Adrenal gland (tissue), 12 donors: ENCODE results near the gene TRIM36. TPM values are rescaled to one million over a fixed set of nuclear protein-coding genes. Genes with fewer than 3 reads are reported as not detected.

Source experiments
- DNase-seq, 7 donors: peaks; one replicate each; pipeline ENCODE4 v3.0.0-alpha.2; 2019 to 2020
- H3K27ac ChIP-seq, 5 donors: fragments of 200-600 bp; sonication (generic) in 4 of 5; 1 replicate in 3 of 5; 2 replicates in 2 of 5; pipeline versions ENCODE4 v1.5.1 to v1.8.0; 2016 to 2020; ENCODE audit warnings: mild to moderate bottlenecking in 1 of 5
- H3K27me3 ChIP-seq: fragments of 200-600 bp; 2 replicates; pipeline ENCODE4 v1.8.0; 2021
- H3K36me3 ChIP-seq, 2 donors: fragments of 200-600 bp; replicated peaks in 1 of 2; 1 replicate in 1 of 2; 2 replicates in 1 of 2; pipeline versions ENCODE4 v1.5.1 to v1.8.0; 2018 to 2022
- H3K4me1 ChIP-seq, 2 donors: fragments of 200-600 bp; replicated peaks in 1 of 2; 1 replicate in 1 of 2; 2 replicates in 1 of 2; pipeline versions ENCODE4 v1.5.1 to v1.8.0; 2018 to 2021
- H3K4me3 ChIP-seq, 4 donors: fragments of 200-600 bp; sonication (generic) in 3 of 4; one replicate each; pipeline ENCODE4 v1.5.1; 2016 to 2018
- H3K9me3 ChIP-seq, 3 donors: fragments of 200-600 bp; sonication (generic) in 1 of 3; replicated peaks in 1 of 3; 1 replicate in 2 of 3; 2 replicates in 1 of 3; pipeline versions ENCODE4 v1.5.1 to v1.8.0; 2016 to 2021
- CTCF ChIP-seq, 6 experiments: fragments of 450-650 bp in 4 of 6; fragments of 200-600 bp in 2 of 6; sonication (generic) in 1 of 6; IDR thresholded peaks; 1 replicate in 5 of 6; 2 replicates in 1 of 6; pipeline versions ENCODE4 v1.5.1 to v1.8.0; 2016 to 2021; ENCODE audit warnings: antibody characterized with exemption in 6 of 6, mild to moderate bottlenecking in 2 of 6, moderate library complexity in 1 of 6
- POLR2A ChIP-seq, 2 donors: fragments of 450-650 bp; IDR thresholded peaks; one replicate each; pipeline ENCODE4 v1.6.1; 2017; ENCODE audit warnings: antibody characterized with exemption in 2 of 2, mild to moderate bottlenecking in 2 of 2, moderate library complexity in 1 of 2
- WGBS, 4 donors: extraction: QIAGEN DNeasy Blood & Tissue Kit in 2 of 4; methylation state at CpG; one replicate each; pipeline versions ENCODE4 v1.1.5 to v1.1.7; 2013 to 2017; 5-methylcytosine and 5-hydroxymethylcytosine counted together
- intact Hi-C, 2 donors: fragments of 100-400 bp; cut with DNase I; formaldehyde crosslinking; loops; one replicate each; pipeline versions ENCODE4 v1.14.1 to v1.15.0; 2022 to 2023
- polyA plus RNA-seq, 3 donors: library from polyadenylated mRNA; stranded (reverse); fragments of 200-250 nt in 2 of 3; fragments of 350-450 nt in 1 of 3; fragmentation: Illumina TruSeq in 1 of 3; extraction: RNeasy Lipid Tissue Mini Kit (QIAGEN cat#74804) in 1 of 3; gene quantifications; one replicate each; pipeline ENCODE4 v1.2.3, GENCODE V29; 2013 to 2014
- total RNA-seq, 9 donors: library from RNA; depleted of rRNA in 4 of 9; stranded (reverse); fragments of >200 nt in 4 of 9; fragments of 120-200 nt in 1 of 9; fragmentation: NEBNext Ultra II Directional in 1 of 9; extraction: Animal tissue kit (Norgen Biotek cat#: 25700) in 1 of 9; gene quantifications; one replicate each; pipeline versions ENCODE4 v1.1.0 to v1.2.4, GENCODE V29; 2013 to 2023
- donor health status: healthy with polysubstance abuse.
- donor health status: Bipolar disorder and iron deficiency.
- donor health status: DM: yes; HTN: yes; CAD: no.
- donor health status: DM: no; HTN: no; CAD: no.
- donor health status: DM: no; HTN: no; CAD: no.
- donor health status: DM: yes; HTN: yes; CAD: no.

Gene TRIM36
- total and polyA plus RNA-seq, 12 donors, result 0.36 to 23.5 (median 2.8) TPM

GRCh38 chr5:115084246-115084793 is 85.4 kb downstream of the TRIM36 start:
- no peak overlapping the region for H3K4me3 ChIP-seq
- intact Hi-C loops, result no loop called here
- H3K36me3 ChIP-seq, result no peaks in the 10 kb centered on the region
- no peaks in the 10 kb centered on the region for H3K9me3 ChIP-seq
- no peaks in the 10 kb centered on the region for H3K4me1 ChIP-seq
- TF ChIP-seq CTCF (IDR thresholded peaks at IDR 0.05) (no peak), POLR2A (IDR thresholded peaks at IDR 0.05) (no peak)
- H3K27me3 ChIP-seq, result no peaks in the 10 kb centered on the region
- DNase-seq, result no peak
- WGBS, 4 donors, result 81 to 87% (median 86%) methylated on average over 6 to 7 of the region's 7 CpGs
- H3K27ac ChIP-seq, result no peak overlapping the region

GRCh38 chr5:115079924-115080623 is 89.6 kb downstream of the TRIM36 start:
- H3K9me3 ChIP-seq, result no peaks in the 10 kb centered on the region
- intact Hi-C loops, result no loop called here
- H3K27ac ChIP-seq, result no peak overlapping the region
- H3K27me3 ChIP-seq, result no peaks in the 10 kb centered on the region
- no peaks in the 10 kb centered on the region for H3K4me1 ChIP-seq
- TF ChIP-seq CTCF (IDR thresholded peaks at IDR 0.05) (no peak), POLR2A (IDR thresholded peaks at IDR 0.05) (no peak)
- WGBS, 4 donors, result 87 to 100% (median 91%) methylated on average over 2 of the region's 2 CpGs
- DNase-seq, result no peak
- H3K4me3 ChIP-seq, result no peak overlapping the region
- no peaks in the 10 kb centered on the region for H3K36me3 ChIP-seq

Other genes starting within 250 kb of the TRIM36 start
- gene PGGT1B, start 93.0 kb upstream of the TRIM36 start, total RNA-seq, result 10 to 100 TPM in 7 of 9 donors, 1 to 10 TPM in 2; 5.9 to 61.4 (median 32.9) TPM
- 10 to 100 TPM in 1 of 3 donors, 1 to 10 TPM in 2; 2.6 to 35.8 (median 4.2) TPM for gene PGGT1B, start 93.0 kb upstream of the TRIM36 start, polyA plus RNA-seq
- gene CCDC112, start 126.7 kb upstream of the TRIM36 start, total RNA-seq, result 1 to 10 TPM; 1.6 to 5.5 (median 4.3) TPM
- 10 to 100 TPM in 1 of 3 donors, 1 to 10 TPM in 2; 3.0 to 10.1 (median 6.8) TPM for gene CCDC112, start 126.7 kb upstream of the TRIM36 start, polyA plus RNA-seq